HepG2 (cell line): ENCODE measurements around the gene ITK. TPM values are rescaled to one million over a fixed set of nuclear protein-coding genes. Genes with fewer than 3 reads are reported as not detected.

Source experiments
- ARID2 ChIP-seq: sonication (generic); formaldehyde crosslinking; IDR thresholded peaks from 2 replicates; pipeline ENCODE4 v1.8.1; 2022; ENCODE audit warnings: mild to moderate bottlenecking, missing genetic modification reagents, borderline replicate concordance
- ATM ChIP-seq: fragments of 450-650 bp; IDR thresholded peaks from 2 replicates; pipeline ENCODE4 v1.7.1; 2017; ENCODE audit warnings: mild to moderate bottlenecking, borderline replicate concordance
- CC2D1A ChIP-seq: sonication (generic); formaldehyde crosslinking; IDR thresholded peaks from 2 replicates; pipeline ENCODE4 v1.8.1; 2023; ENCODE audit warnings: mild to moderate bottlenecking, missing genetic modification reagents
- GATAD2A ChIP-seq: IDR thresholded peaks from 2 replicates; pipeline ENCODE4 v1.6.1; 2016
- KAT7 ChIP-seq: IDR thresholded peaks from 2 replicates; pipeline ENCODE4 v1.6.1; 2018; ENCODE audit warnings: borderline replicate concordance, missing compliant biosample characterization
- KDM2A ChIP-seq: sonication (generic); formaldehyde crosslinking; IDR thresholded peaks from 2 replicates; pipeline ENCODE4 v1.4.0; 2020; ENCODE audit warnings: low read depth, missing genetic modification reagents, borderline replicate concordance
- LCORL ChIP-seq, 2 experiments: fragments of 450-650 bp in 1 of 2; sonication (generic) in 1 of 2; formaldehyde crosslinking in 1 of 2; IDR thresholded peaks; 2 replicates each; pipeline versions ENCODE4 v1.5.0 to v1.6.1; 2017 to 2020; ENCODE audit warnings: antibody characterized with exemption in 1 of 2, missing genetic modification reagents in 1 of 2
- SAFB2 ChIP-seq: sonication (generic); formaldehyde crosslinking; IDR thresholded peaks from 2 replicates; pipeline ENCODE4 v1.5.1; 2020; ENCODE audit warnings: missing genetic modification reagents, low read depth, mild to moderate bottlenecking, borderline replicate concordance
- U2AF2 ChIP-seq: fragments of 200-400 bp; formaldehyde crosslinking; IDR thresholded peaks from 2 replicates; pipeline ENCODE4 v1.6.1; 2017; ENCODE audit warnings: low read depth, mild to moderate bottlenecking, low read length
- ZNF124 ChIP-seq: sonication (generic); formaldehyde crosslinking; IDR thresholded peaks from 2 replicates; pipeline ENCODE4 v1.4.0; 2020; ENCODE audit warnings: missing genetic modification reagents
- ZNF230 ChIP-seq: sonication (generic); formaldehyde crosslinking; IDR thresholded peaks from 2 replicates; pipeline ENCODE4 v1.4.0; 2020; ENCODE audit warnings: mild to moderate bottlenecking, missing genetic modification reagents
- ZNF232 ChIP-seq: sonication (generic); formaldehyde crosslinking; IDR thresholded peaks from 2 replicates; pipeline ENCODE4 v1.4.0; 2020; ENCODE audit warnings: missing genetic modification reagents, borderline replicate concordance
- ZNF256 ChIP-seq: sonication (generic); formaldehyde crosslinking; conservative IDR thresholded peaks from 2 replicates; pipeline ENCODE4 v1.4.0; 2020; ENCODE audit warnings: missing genetic modification reagents
- ZNF44 ChIP-seq: sonication (generic); formaldehyde crosslinking; IDR thresholded peaks from 2 replicates; pipeline ENCODE4 v1.5.1; 2020; ENCODE audit warnings: mild to moderate bottlenecking, missing genetic modification reagents
- ZNF484 ChIP-seq: sonication (generic); formaldehyde crosslinking; IDR thresholded peaks from 2 replicates; pipeline ENCODE4 v1.5.1; 2020; ENCODE audit warnings: mild to moderate bottlenecking, low read depth, missing genetic modification reagents, borderline replicate concordance
- ZNF549 ChIP-seq: sonication (generic); formaldehyde crosslinking; IDR thresholded peaks from 2 replicates; pipeline ENCODE4 v1.5.0; 2020; ENCODE audit warnings: missing genetic modification reagents
- ZNF652 ChIP-seq: IDR thresholded peaks from 2 replicates; pipeline ENCODE4 v1.6.1; 2016; ENCODE audit warnings: low read depth, borderline replicate concordance
- ZSCAN25 ChIP-seq: sonication (generic); formaldehyde crosslinking; IDR thresholded peaks from 2 replicates; pipeline ENCODE4 v1.8.0; 2022; ENCODE audit warnings: mild to moderate bottlenecking, missing genetic modification reagents
- polyA plus RNA-seq, 8 experiments: library from polyadenylated mRNA; depleted of rRNA in 3 of 8; stranded (reverse) in 7 of 8; unstranded in 1 of 8; fragments of >200 nt; fragmentation: Illumina TruSeq in 4 of 8; extraction: Trizol in 4 of 8; gene quantifications; 2 replicates each; pipeline versions ENCODE4 v1.2.1 to v1.2.3, GENCODE V29; 2011 to 2016; ENCODE audit warnings: low read depth in 4 of 8, missing spikeins in 1 of 8, mixed read lengths in 1 of 8; ENCODE audit not compliant: insufficient read depth in 1 of 8
- total RNA-seq, 5 experiments: library from RNA; depleted of rRNA; stranded (reverse); fragments of >200 nt; fragmentation: Illumina TruSeq; extraction: Trizol; gene quantifications; 2 replicates each; pipeline ENCODE4 v1.2.3, GENCODE V29; 2016; ENCODE audit warnings: low read depth in 1 of 5
- TF ChIP-seq, protein P1 (sequence below): sonication (generic); formaldehyde crosslinking; IDR thresholded peaks from 2 replicates; pipeline ENCODE4 v1.4.0; 2020; ENCODE audit warnings: mild to moderate bottlenecking, missing genetic modification reagents, borderline replicate concordance
- TF ChIP-seq, protein P2 (sequence below): sonication (generic); formaldehyde crosslinking; IDR thresholded peaks from 2 replicates; pipeline ENCODE4 v1.8.1; 2023; ENCODE audit warnings: mild to moderate bottlenecking, moderate library complexity, missing genetic modification reagents
- TF ChIP-seq, protein P3 (sequence below): IDR thresholded peaks from 2 replicates; pipeline ENCODE4 v1.6.1; 2016; ENCODE audit warnings: control low read depth
- TF ChIP-seq, protein P4 (sequence below): sonication (generic); formaldehyde crosslinking; IDR thresholded peaks from 2 replicates; pipeline ENCODE4 v1.5.0; 2020; ENCODE audit warnings: missing genetic modification reagents, mild to moderate bottlenecking, borderline replicate concordance
- TF ChIP-seq, protein P5 (sequence below): sonication (generic); formaldehyde crosslinking; IDR thresholded peaks from 2 replicates; pipeline ENCODE4 v1.5.0; 2020; ENCODE audit warnings: missing genetic modification reagents

The ITK gene
- total and polyA plus RNA-seq, 2 of the 13 experiments (the other 11 are each of a cell fraction or from before 2014, with no cell fraction given): 0.01 TPM; not detected in 1

DNA sequence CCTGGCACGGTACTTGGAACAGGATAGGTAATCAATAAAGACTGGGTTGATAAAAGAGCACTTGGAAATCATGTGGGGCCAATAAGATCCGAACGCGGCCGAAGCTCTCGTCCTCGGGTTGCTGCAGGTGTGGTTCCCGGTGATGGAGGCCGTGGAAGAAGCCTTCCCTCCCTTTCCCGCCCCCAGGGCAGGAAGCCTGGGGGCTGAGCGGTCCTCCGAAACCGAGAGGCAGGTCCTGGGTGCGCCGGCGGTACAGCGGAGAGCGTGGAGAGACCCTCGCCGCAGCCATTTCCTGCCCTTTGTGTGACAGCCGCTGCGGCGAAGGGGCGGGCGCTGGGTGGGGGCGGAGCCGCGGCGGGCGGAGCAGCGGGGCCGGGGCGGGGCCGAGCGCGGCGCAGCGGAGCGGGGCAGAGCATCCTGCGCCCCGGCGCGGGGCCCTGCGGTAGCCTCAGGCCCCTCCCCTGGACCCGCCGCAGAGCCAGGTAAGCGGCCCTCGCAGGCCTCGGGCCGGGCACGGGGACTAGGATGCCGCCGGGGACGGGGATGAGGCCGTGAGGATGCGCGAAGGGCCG lies 85.2 kb downstream of the ITK start, which contains the start of gene CYFIP2 (continued):
- TF ChIP-seq KAT7 (CRISPR knock-in tag) (no peak), ZNF484 (CRISPR knock-in tag) (no peak), LCORL (IDR thresholded peaks at IDR 0.05) (no peak), LCORL (CRISPR knock-in tag; IDR thresholded peaks at IDR 0.05) (no peak), KDM2A (CRISPR knock-in tag) (0 out of 2 replicates have a peak, but pooled peaks have one; percentile 14), ZNF232 (CRISPR knock-in tag) (0 out of 2 replicates have a peak, but pooled peaks have one; percentile 50), ZNF549 (CRISPR knock-in tag) (no peak), SAFB2 (CRISPR knock-in tag) (no peak), U2AF2 (no peak), ARID2 (CRISPR knock-in tag) (no peak), ZNF44 (CRISPR knock-in tag) (no peak), ZNF124 (no peak), CC2D1A (CRISPR knock-in tag) (no peak), ATM (no peak), GATAD2A (CRISPR knock-in tag) (no peak), ZSCAN25 (CRISPR knock-in tag) (0 out of 2 replicates have a peak, but pooled peaks have one; percentile 8), ZNF652 (CRISPR knock-in tag) (no peak), ZNF230 (CRISPR knock-in tag) (no peak), ZNF256 (CRISPR knock-in tag) (no peak)
- TF ChIP-seq, protein P1, sequence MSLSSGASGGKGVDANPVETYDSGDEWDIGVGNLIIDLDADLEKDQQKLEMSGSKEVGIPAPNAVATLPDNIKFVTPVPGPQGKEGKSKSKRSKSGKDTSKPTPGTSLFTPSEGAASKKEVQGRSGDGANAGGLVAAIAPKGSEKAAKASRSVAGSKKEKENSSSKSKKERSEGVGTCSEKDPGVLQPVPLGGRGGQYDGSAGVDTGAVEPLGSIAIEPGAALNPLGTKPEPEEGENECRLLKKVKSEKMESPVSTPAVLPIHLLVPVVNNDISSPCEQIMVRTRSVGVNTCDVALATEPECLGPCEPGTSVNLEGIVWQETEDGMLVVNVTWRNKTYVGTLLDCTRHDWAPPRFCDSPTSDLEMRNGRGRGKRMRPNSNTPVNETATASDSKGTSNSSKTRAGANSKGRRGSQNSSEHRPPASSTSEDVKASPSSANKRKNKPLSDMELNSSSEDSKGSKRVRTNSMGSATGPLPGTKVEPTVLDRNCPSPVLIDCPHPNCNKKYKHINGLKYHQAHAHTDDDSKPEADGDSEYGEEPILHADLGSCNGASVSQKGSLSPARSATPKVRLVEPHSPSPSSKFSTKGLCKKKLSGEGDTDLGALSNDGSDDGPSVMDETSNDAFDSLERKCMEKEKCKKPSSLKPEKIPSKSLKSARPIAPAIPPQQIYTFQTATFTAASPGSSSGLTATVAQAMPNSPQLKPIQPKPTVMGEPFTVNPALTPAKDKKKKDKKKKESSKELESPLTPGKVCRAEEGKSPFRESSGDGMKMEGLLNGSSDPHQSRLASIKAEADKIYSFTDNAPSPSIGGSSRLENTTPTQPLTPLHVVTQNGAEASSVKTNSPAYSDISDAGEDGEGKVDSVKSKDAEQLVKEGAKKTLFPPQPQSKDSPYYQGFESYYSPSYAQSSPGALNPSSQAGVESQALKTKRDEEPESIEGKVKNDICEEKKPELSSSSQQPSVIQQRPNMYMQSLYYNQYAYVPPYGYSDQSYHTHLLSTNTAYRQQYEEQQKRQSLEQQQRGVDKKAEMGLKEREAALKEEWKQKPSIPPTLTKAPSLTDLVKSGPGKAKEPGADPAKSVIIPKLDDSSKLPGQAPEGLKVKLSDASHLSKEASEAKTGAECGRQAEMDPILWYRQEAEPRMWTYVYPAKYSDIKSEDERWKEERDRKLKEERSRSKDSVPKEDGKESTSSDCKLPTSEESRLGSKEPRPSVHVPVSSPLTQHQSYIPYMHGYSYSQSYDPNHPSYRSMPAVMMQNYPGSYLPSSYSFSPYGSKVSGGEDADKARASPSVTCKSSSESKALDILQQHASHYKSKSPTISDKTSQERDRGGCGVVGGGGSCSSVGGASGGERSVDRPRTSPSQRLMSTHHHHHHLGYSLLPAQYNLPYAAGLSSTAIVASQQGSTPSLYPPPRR (CRISPR knock-in tag): no peak
- TF ChIP-seq, protein P2, sequence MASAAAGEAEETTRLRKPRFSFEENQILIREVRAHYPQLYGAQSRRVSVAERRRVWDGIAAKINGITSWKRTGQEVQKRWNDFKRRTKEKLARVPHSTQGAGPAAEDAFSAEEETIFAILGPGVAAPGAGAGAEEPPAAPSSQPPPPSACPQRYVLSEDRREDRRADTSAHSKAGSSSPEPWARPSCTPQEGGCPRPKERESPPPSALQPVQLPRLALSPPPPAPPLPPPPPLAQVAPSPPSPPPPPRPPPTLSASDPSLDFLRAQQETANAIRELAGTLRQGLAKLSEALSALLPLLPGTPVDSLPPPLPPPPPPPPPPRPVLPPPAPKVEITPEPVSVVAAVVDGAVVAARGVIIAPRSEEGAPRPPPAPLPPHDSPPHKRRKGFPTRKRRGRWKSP: no peak
- TF ChIP-seq, protein P3, sequence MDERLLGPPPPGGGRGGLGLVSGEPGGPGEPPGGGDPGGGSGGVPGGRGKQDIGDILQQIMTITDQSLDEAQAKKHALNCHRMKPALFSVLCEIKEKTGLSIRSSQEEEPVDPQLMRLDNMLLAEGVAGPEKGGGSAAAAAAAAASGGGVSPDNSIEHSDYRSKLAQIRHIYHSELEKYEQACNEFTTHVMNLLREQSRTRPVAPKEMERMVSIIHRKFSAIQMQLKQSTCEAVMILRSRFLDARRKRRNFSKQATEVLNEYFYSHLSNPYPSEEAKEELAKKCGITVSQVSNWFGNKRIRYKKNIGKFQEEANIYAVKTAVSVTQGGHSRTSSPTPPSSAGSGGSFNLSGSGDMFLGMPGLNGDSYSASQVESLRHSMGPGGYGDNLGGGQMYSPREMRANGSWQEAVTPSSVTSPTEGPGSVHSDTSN: no peak
- TF ChIP-seq, protein P4, sequence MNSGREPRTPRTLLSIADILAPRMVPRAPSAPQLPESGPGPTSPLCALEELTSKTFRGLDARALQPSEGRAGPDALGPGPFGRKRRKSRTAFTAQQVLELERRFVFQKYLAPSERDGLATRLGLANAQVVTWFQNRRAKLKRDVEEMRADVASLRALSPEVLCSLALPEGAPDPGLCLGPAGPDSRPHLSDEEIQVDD (CRISPR knock-in tag): no peak
- TF ChIP-seq, protein P5, sequence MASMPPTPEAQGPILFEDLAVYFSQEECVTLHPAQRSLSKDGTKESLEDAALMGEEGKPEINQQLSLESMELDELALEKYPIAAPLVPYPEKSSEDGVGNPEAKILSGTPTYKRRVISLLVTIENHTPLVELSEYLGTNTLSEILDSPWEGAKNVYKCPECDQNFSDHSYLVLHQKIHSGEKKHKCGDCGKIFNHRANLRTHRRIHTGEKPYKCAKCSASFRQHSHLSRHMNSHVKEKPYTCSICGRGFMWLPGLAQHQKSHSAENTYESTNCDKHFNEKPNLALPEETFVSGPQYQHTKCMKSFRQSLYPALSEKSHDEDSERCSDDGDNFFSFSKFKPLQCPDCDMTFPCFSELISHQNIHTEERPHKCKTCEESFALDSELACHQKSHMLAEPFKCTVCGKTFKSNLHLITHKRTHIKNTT: no peak
